CD14-positive monocyte (primary cell): ENCODE measurements around the gene DOHH. TPM values are rescaled to one million over a fixed set of nuclear protein-coding genes. Genes with fewer than 3 reads are reported as not detected.
A peak's percentile ranks its signal among the peaks of the same experiment; 100 is the strongest.

Experiments used
- DNase-seq, 3 donors: peaks; one replicate each; pipeline ENCODE4 v3.0.0-alpha.2; 2011 to 2022
- H2AFZ ChIP-seq: 2 replicates; pipeline ENCODE4 v1.6.0; 2012; ENCODE audit warnings: mild to moderate bottlenecking, low read depth, low read length, inconsistent platforms; ENCODE audit not compliant: insufficient read depth, poor library complexity, severe bottlenecking
- H3K27ac ChIP-seq, 2 donors: 1 replicate in 1 of 2; 2 replicates in 1 of 2; pipeline ENCODE4 v1.5.1; 2012 to 2013; ENCODE audit warnings: low read length in 2 of 2, control low read depth in 1 of 2, inconsistent platforms in 1 of 2, low read depth in 1 of 2, mild to moderate bottlenecking in 1 of 2
- H3K27me3 ChIP-seq, 2 donors: one replicate each; pipeline versions ENCODE4 v1.6.0 to v1.6.1; 2011 to 2013; ENCODE audit warnings: low read length in 2 of 2; ENCODE audit not compliant: control insufficient read depth in 2 of 2, insufficient read depth in 2 of 2
- H3K36me3 ChIP-seq, 2 donors: replicated peaks in 1 of 2; 1 replicate in 1 of 2; 2 replicates in 1 of 2; pipeline versions ENCODE4 v1.5.1 to v1.6.1; 2012 to 2013; ENCODE audit warnings: low read length in 2 of 2, control low read depth in 1 of 2, inconsistent platforms in 1 of 2, mild to moderate bottlenecking in 1 of 2; ENCODE audit not compliant: insufficient read depth in 2 of 2, control insufficient read depth in 1 of 2
- H3K4me1 ChIP-seq, 2 donors: 1 replicate in 1 of 2; 2 replicates in 1 of 2; pipeline versions ENCODE4 v1.5.1 to v1.6.1; 2012 to 2013; ENCODE audit warnings: low read length in 2 of 2, control low read depth in 1 of 2, inconsistent platforms in 1 of 2, mild to moderate bottlenecking in 1 of 2, moderate library complexity in 1 of 2; ENCODE audit not compliant: insufficient read depth in 2 of 2, control insufficient read depth in 1 of 2
- H3K4me2 ChIP-seq: replicated peaks from 2 replicates; pipeline ENCODE3; 2012; ENCODE audit warnings: low read length, moderate library complexity, mild to moderate bottlenecking; ENCODE audit not compliant: poor library complexity, severe bottlenecking; ENCODE audit errors: extremely low read depth
- H3K4me3 ChIP-seq, 3 experiments: fragments of 200-600 bp in 1 of 3; sonication (generic) in 1 of 3; replicated peaks in 1 of 3; 1 replicate in 2 of 3; 2 replicates in 1 of 3; pipeline ENCODE4 v1.5.1; 2011 to 2013; ENCODE audit warnings: low read length in 3 of 3, mild to moderate bottlenecking in 3 of 3, control low read depth in 2 of 3, low read depth in 2 of 3, inconsistent platforms in 1 of 3, moderate library complexity in 1 of 3
- H3K79me2 ChIP-seq: 2 replicates; pipeline ENCODE4 v1.6.0; 2012; ENCODE audit warnings: mild to moderate bottlenecking, control low read depth, inconsistent platforms, low read length, moderate library complexity; ENCODE audit not compliant: insufficient read depth
- H3K9ac ChIP-seq: 2 replicates; pipeline ENCODE4 v1.6.0; 2017; ENCODE audit warnings: low read length, mild to moderate bottlenecking; ENCODE audit not compliant: insufficient read depth, poor library complexity, severe bottlenecking
- H3K9me3 ChIP-seq, 2 donors: replicated peaks in 1 of 2; 1 replicate in 1 of 2; 2 replicates in 1 of 2; pipeline versions ENCODE4 v1.5.1 to v1.6.1; 2012 to 2013; ENCODE audit warnings: low read length in 2 of 2, control low read depth in 1 of 2; ENCODE audit not compliant: control insufficient read depth in 1 of 2, insufficient read depth in 1 of 2
- H4K20me1 ChIP-seq: 2 replicates; pipeline ENCODE4 v1.6.0; 2012; ENCODE audit warnings: mild to moderate bottlenecking, low read length, control low read depth, moderate library complexity; ENCODE audit not compliant: insufficient read depth
- H3K27ac Mint-ChIP-seq, 7 donors: one replicate each; pipeline ENCODE4 v1.8.0; 2020; ENCODE audit warnings: mild to moderate bottlenecking in 7 of 7, mixed read lengths in 7 of 7, moderate library complexity in 6 of 7, inconsistent platforms in 2 of 7
- H3K27me3 Mint-ChIP-seq, 3 donors: one replicate each; pipeline ENCODE4 v1.8.0; 2021 to 2022; ENCODE audit warnings: low read depth in 3 of 3, mild to moderate bottlenecking in 3 of 3, mixed read lengths in 3 of 3, moderate library complexity in 3 of 3, inconsistent platforms in 1 of 3
- H3K36me3 Mint-ChIP-seq, 2 donors: one replicate each; pipeline ENCODE4 v1.8.0; 2020; ENCODE audit warnings: mixed read lengths in 2 of 2, inconsistent platforms in 1 of 2, mild to moderate bottlenecking in 1 of 2
- H3K4me1 Mint-ChIP-seq: one replicate; pipeline ENCODE4 v1.8.0; 2020; ENCODE audit warnings: mild to moderate bottlenecking, mixed read lengths
- H3K4me3 Mint-ChIP-seq, 2 donors: one replicate each; pipeline ENCODE4 v1.8.0; 2020; ENCODE audit warnings: mild to moderate bottlenecking in 2 of 2, mixed read lengths in 2 of 2, moderate library complexity in 1 of 2
- H3K9me3 Mint-ChIP-seq, 7 donors: one replicate each; pipeline ENCODE4 v1.8.0; 2020 to 2022; ENCODE audit warnings: mixed read lengths in 7 of 7, mild to moderate bottlenecking in 6 of 7, moderate library complexity in 6 of 7, inconsistent platforms in 2 of 7
- CTCF ChIP-seq: fragments of 200-600 bp; IDR thresholded peaks from one replicate; pipeline ENCODE4 v1.8.0; 2022; ENCODE audit warnings: antibody characterized with exemption, mild to moderate bottlenecking
- WGBS: methylation state at CpG from one replicate; pipeline ENCODE4 v1.1.5; 2013; ENCODE audit warnings: missing lambda C conversion rate; ENCODE audit not compliant: insufficient coverage; 5-methylcytosine and 5-hydroxymethylcytosine counted together
- intact Hi-C, 2 donors: fragments of 100-400 bp; cut with micrococcal nuclease; formaldehyde crosslinking; loops; one replicate each; pipeline versions ENCODE4 v1.15.0 to v1.15.1; 2023
- polyA plus RNA-seq, 3 donors: library from polyadenylated mRNA; depleted of rRNA in 1 of 3; unstranded in 2 of 3; stranded (reverse) in 1 of 3; fragments of 300-500 nt in 2 of 3; fragments of >200 nt in 1 of 3; fragmentation: Illumina TruSeq in 2 of 3; gene quantifications; 1 replicate in 2 of 3; 2 replicates in 1 of 3; pipeline ENCODE4 v1.2.3, GENCODE V29; 2012 to 2021

DOHH gene
- polyA plus RNA-seq, 3 donors = 3.7 to 4.2 (median 4.1) TPM

GRCh38 chr19:3455960-3456601, 44.4 kb downstream of the DOHH start:
- peaks cover 36 to 72% of the 10 kb centered on the region in 2 donors for H3K36me3 Mint-ChIP-seq
- peak overlapping the region in 2 of 7 donors; percentile 36 to 63 for H3K27ac Mint-ChIP-seq

GRCh38 chr19:3455393-3455955, 45.0 kb downstream of the DOHH start:
- Histone ChIP-seq H3K36me3 (peaks cover 75 to 98% of the 10 kb centered on the region in 2 donors), H3K79me2 (peaks cover 11% of the 10 kb centered on the region)
- no peak overlapping the region for H3K4me3 Mint-ChIP-seq

More at GRCh38 chr19:3455960-3456601, 44.4 kb downstream of the DOHH start:
- no peaks in the 10 kb centered on the region for H3K9me3 Mint-ChIP-seq
- Histone ChIP-seq H3K4me1 (no peaks in the 10 kb centered on the region), H3K4me3 (no peak overlapping the region), H3K79me2 (peaks cover 11% of the 10 kb centered on the region), H3K4me2 (no peak overlapping the region), H3K27me3 (no peaks in the 10 kb centered on the region), H4K20me1 (peaks cover 75% of the 10 kb centered on the region), H3K27ac (no peak overlapping the region), H2AFZ (no peak overlapping the region), H3K9ac (no peak overlapping the region), H3K9me3 (no peaks in the 10 kb centered on the region), H3K36me3 (peaks cover 69 to 97% of the 10 kb centered on the region in 2 donors)
- no peaks in the 10 kb centered on the region for H3K4me1 Mint-ChIP-seq
- intact Hi-C loops = no loop called here
- DNase-seq = no peak
- TF ChIP-seq CTCF = no peak
- no peaks in the 10 kb centered on the region for H3K27me3 Mint-ChIP-seq
- 93% methylated on average over 31 of the region's 37 CpGs for WGBS
- no peak overlapping the region for H3K4me3 Mint-ChIP-seq

More at GRCh38 chr19:3455393-3455955, 45.0 kb downstream of the DOHH start:
- Histone ChIP-seq H2AFZ (no peak overlapping the region), H3K27ac (no peak overlapping the region), H3K4me3 (no peak overlapping the region), H3K4me2 (no peak overlapping the region), H3K27me3 (no peaks in the 10 kb centered on the region), H3K9ac (no peak overlapping the region), H3K9me3 (no peaks in the 10 kb centered on the region), H4K20me1 (peaks cover 75% of the 10 kb centered on the region), H3K4me1 (no peaks in the 10 kb centered on the region)
- WGBS = 96% methylated on average over 6 of the region's 7 CpGs
- no peaks in the 10 kb centered on the region for H3K4me1 Mint-ChIP-seq
- H3K36me3 Mint-ChIP-seq = peaks cover 43 to 76% of the 10 kb centered on the region in 2 donors
- no peaks in the 10 kb centered on the region for H3K27me3 Mint-ChIP-seq
- H3K9me3 Mint-ChIP-seq = no peaks in the 10 kb centered on the region
- intact Hi-C loops = no loop called here
- no peak for TF ChIP-seq CTCF
- H3K27ac Mint-ChIP-seq = peak overlapping the region in 1 of 7 donors; percentile 36
- no peak for DNase-seq
